GM12872 (cell line): Measurements from ENCODE around the gene C9orf152.

ENCODE experiments used
- TF ChIP-seq, protein P1 (sequence below): IDR thresholded peaks from 3 replicates; pipeline ENCODE4 v1.5.1; 2011; ENCODE audit warnings: low read depth, mild to moderate bottlenecking, low read length, moderate library complexity; ENCODE audit not compliant: insufficient read depth

C9orf152 gene

DNA sequence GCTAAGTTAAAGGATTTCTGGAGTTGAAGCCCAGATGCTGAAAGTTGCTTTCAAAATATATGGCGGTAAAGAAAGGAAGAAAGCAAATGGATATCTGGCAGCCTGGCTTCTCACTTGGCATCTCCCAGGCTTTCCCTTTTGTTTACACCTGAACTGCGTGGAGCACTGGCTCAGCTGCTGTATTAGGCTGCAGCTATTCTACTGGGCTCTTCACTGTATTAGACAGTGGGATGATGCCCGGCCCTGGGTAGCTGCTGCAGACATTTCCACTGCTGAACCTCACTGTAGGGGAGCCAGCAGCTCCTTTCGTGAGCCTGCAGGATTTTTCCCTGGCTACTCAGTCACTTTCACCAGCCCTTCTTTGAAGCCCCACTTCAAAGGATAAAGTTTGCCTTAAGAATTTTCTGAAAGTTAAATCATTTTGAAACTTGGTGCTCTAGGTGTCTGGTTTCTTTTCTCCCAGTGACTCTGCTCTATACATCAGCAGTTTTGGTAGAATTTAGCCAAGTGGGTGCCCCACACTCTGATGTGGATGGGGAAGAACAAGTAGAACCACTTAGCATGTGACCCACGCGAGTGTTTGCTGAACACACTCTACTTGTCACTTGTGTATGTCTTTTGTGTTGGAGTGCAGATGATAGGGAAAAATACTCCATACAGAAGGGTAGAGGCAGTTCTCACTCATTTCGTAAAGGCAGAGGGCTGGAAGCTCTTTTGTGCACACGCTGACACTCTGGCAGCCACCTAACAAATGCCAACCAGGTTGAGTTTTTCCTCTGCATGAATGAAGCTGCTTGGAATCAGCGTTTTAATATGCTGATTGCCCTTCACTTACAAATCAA, 49.9 kb downstream of the C9orf152 start:
- TF ChIP-seq, protein P1, sequence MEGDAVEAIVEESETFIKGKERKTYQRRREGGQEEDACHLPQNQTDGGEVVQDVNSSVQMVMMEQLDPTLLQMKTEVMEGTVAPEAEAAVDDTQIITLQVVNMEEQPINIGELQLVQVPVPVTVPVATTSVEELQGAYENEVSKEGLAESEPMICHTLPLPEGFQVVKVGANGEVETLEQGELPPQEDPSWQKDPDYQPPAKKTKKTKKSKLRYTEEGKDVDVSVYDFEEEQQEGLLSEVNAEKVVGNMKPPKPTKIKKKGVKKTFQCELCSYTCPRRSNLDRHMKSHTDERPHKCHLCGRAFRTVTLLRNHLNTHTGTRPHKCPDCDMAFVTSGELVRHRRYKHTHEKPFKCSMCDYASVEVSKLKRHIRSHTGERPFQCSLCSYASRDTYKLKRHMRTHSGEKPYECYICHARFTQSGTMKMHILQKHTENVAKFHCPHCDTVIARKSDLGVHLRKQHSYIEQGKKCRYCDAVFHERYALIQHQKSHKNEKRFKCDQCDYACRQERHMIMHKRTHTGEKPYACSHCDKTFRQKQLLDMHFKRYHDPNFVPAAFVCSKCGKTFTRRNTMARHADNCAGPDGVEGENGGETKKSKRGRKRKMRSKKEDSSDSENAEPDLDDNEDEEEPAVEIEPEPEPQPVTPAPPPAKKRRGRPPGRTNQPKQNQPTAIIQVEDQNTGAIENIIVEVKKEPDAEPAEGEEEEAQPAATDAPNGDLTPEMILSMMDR, result no peak

DNA sequence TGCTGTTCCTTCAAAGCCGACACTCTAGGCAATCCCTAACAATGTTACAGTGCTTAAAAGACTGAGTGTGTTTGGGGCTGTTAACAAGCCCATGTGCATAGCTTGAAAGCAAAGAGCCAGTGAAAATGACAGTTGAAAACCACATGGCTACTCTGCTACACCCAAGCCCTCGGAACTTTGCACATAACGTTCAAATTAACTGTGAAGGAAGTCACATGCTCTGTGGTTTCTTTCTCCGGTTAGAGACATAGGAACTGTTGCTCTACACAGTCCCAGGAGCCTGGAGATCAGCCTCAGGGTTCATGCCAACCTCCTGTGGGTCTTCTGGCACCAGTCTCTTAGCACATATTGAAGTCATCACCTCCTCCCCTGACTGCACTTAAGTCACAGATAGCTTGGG, 51.1 kb downstream of the C9orf152 start:
- TF ChIP-seq, protein P1, result no peak

GRCh38 chr9:110156416-110156815, 51.5 kb downstream of the C9orf152 start:
- TF ChIP-seq, protein P1, result no peak

- TF ChIP-seq, protein P1, result no peak
These were observed 52.2 kb downstream of the C9orf152 start for GRCh38 chr9:110155751-110156150.

- TF ChIP-seq, protein P1, result no peak
These were observed 54.5 kb downstream of the C9orf152 start for GRCh38 chr9:110153431-110153830.

- TF ChIP-seq, protein P1, result peak; percentile 78
These were observed 55.1 kb downstream of the C9orf152 start for GRCh38 chr9:110152704-110153374.
